Fibroblast of lung (primary cell): ENCODE measurements around the gene KLHDC7B.

Experiments
- EZH2 ChIP-seq: IDR thresholded peaks from 2 replicates; pipeline ENCODE4 v1.5.1; 2012; ENCODE audit warnings: low read length, control low read depth, mild to moderate bottlenecking; ENCODE audit errors: missing control alignments
- TF ChIP-seq, protein P1 (sequence below), 2 donors: IDR thresholded peaks in 1 of 2; conservative IDR thresholded peaks in 1 of 2; 1 replicate in 1 of 2; 2 replicates in 1 of 2; pipeline ENCODE4 v1.5.1; 2011 to 2012; ENCODE audit warnings: low read length in 2 of 2, control low read depth in 1 of 2, inconsistent platforms in 1 of 2, low read depth in 1 of 2, mild to moderate bottlenecking in 1 of 2

DNA sequence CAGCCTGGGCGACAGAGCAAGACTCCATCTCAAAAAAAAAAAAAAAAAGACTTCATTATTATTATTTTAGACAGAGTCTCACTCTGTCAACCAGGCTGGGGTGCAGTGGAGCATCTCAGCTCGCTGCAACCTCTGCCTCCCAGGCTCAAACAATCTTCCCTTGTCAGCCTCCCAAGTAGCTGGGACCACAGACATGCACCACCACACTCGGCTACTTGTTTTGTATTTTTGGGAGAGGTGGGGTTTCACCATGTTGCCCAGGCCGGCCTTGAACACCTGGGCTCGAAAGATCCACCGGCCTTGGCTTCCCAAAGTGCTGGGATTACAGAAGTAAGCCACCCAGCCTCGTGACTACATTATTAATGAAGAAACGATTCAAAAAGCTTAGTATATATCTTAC, 10.6 kb upstream of the KLHDC7B start:
- TF ChIP-seq, protein P1, sequence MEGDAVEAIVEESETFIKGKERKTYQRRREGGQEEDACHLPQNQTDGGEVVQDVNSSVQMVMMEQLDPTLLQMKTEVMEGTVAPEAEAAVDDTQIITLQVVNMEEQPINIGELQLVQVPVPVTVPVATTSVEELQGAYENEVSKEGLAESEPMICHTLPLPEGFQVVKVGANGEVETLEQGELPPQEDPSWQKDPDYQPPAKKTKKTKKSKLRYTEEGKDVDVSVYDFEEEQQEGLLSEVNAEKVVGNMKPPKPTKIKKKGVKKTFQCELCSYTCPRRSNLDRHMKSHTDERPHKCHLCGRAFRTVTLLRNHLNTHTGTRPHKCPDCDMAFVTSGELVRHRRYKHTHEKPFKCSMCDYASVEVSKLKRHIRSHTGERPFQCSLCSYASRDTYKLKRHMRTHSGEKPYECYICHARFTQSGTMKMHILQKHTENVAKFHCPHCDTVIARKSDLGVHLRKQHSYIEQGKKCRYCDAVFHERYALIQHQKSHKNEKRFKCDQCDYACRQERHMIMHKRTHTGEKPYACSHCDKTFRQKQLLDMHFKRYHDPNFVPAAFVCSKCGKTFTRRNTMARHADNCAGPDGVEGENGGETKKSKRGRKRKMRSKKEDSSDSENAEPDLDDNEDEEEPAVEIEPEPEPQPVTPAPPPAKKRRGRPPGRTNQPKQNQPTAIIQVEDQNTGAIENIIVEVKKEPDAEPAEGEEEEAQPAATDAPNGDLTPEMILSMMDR (conservative IDR thresholded peaks at IDR 0.05 in 1 of 2, IDR thresholded peaks at IDR 0.05 in 1 of 2; ENCODE audit: low read depth in 1 of 2, low read length in 2 of 2), result no peak
- no peak for TF ChIP-seq EZH2
